Measurements from ENCODE around the gene ASIC2. TPM values are rescaled to one million over a fixed set of nuclear protein-coding genes. Genes with fewer than 3 reads are reported as not detected.

The ASIC2 gene
- total and polyA plus RNA-seq, 9 of the 15 experiments (the other 6 are each of a cell fraction or from before 2014, with no cell fraction given) = not detected

- TF ChIP-seq CCNT2 (IDR thresholded peaks at IDR 0.05; ENCODE audit: borderline replicate concordance, extremely low read depth, insufficient read length, low read depth, low read length) = no peak
- no peak for TF ChIP-seq ZHX1 (conservative IDR thresholded peaks at IDR 0.05; ENCODE audit: low read length)
- no peak for TF ChIP-seq TAF1 (IDR thresholded peaks at IDR 0.05; ENCODE audit: control insufficient read depth, extremely low read depth, insufficient read depth, low read length, severe bottlenecking)
- TF ChIP-seq ZNF431 (CRISPR knock-in tag; IDR thresholded peaks at IDR 0.05) = no peak
- no peak for TF ChIP-seq AFF4 (CRISPR knock-in tag; IDR thresholded peaks at IDR 0.05)
- TF ChIP-seq ZNF384 (IDR thresholded peaks at IDR 0.05; ENCODE audit: low read depth, low read length) = no peak
- TF ChIP-seq YY1 (IDR thresholded peaks at IDR 0.05; ENCODE audit: borderline replicate concordance in 1 of 3, control insufficient read depth in 1 of 3, extremely low read depth in 1 of 3, insufficient read depth in 3 of 3, insufficient read length in 1 of 3, insufficient replicate concordance in 2 of 3, low read depth in 1 of 3, low read length in 2 of 3) = no peak
Observed at GRCh38 chr17:33178681-33179080, 114.4 kb downstream of the ASIC2 start (continued).
